Neural progenitor cell (in vitro differentiated cells): ENCODE data around the gene SIX1. TPM values are rescaled to one million over a fixed set of nuclear protein-coding genes. Genes with fewer than 3 reads are reported as not detected.

ENCODE experiments used
- DNase-seq: peaks from one replicate; pipeline ENCODE4 v3.0.0-alpha.2; 2016; ENCODE audit warnings: low spot score
- H2AFZ ChIP-seq: fragments of 200-600 bp; sonication (generic); replicated peaks from 2 replicates; pipeline ENCODE4 v1.6.1; 2016; ENCODE audit warnings: antibody characterized with exemption
- H3F3A ChIP-seq: fragments of 200-600 bp; sonication (generic); 2 replicates; pipeline ENCODE4 v1.6.1; 2016; ENCODE audit warnings: antibody characterized with exemption, low read depth
- H3K27ac ChIP-seq: fragments of 200-600 bp; sonication (generic); 2 replicates; pipeline ENCODE4 v1.5.1; 2016; ENCODE audit warnings: mild to moderate bottlenecking
- H3K27me3 ChIP-seq: fragments of 200-600 bp; sonication (generic); 2 replicates; pipeline ENCODE4 v1.6.1; 2016; ENCODE audit warnings: mild to moderate bottlenecking, moderate library complexity
- H3K36me3 ChIP-seq: fragments of 200-600 bp; sonication (generic); 2 replicates; pipeline ENCODE4 v1.5.1; 2016
- H3K4me1 ChIP-seq: fragments of 200-600 bp; sonication (generic); 2 replicates; pipeline ENCODE4 v1.6.1; 2016; ENCODE audit warnings: mixed run types
- H3K4me2 ChIP-seq: fragments of 200-600 bp; sonication (generic); 2 replicates; pipeline ENCODE4 v1.6.1; 2016
- H3K4me3 ChIP-seq: fragments of 200-600 bp; sonication (generic); 2 replicates; pipeline ENCODE4 v1.5.1; 2016
- H3K79me2 ChIP-seq: fragments of 200-600 bp; sonication (generic); 2 replicates; pipeline ENCODE4 v1.6.1; 2016; ENCODE audit warnings: low read depth
- H3K9ac ChIP-seq: fragments of 200-600 bp; sonication (generic); 2 replicates; pipeline ENCODE4 v1.6.1; 2016
- H3K9me3 ChIP-seq: fragments of 200-600 bp; sonication (generic); 2 replicates; pipeline ENCODE4 v1.5.1; 2016; ENCODE audit warnings: low read depth
- H4K20me1 ChIP-seq: fragments of 200-600 bp; sonication (generic); 2 replicates; pipeline ENCODE4 v1.6.1; 2016; ENCODE audit warnings: low read depth
- H3K27ac Mint-ChIP-seq: 3 replicates; pipeline ENCODE4 v1.8.0; 2021; ENCODE audit warnings: mixed read lengths
- H3K27me3 Mint-ChIP-seq: 2 replicates; pipeline ENCODE4 v1.8.0; 2022; ENCODE audit warnings: low read depth, mild to moderate bottlenecking, inconsistent platforms, moderate library complexity, mixed read lengths; ENCODE audit not compliant: insufficient read depth
- H3K36me3 Mint-ChIP-seq: 3 replicates; pipeline ENCODE4 v1.8.0; 2021; ENCODE audit warnings: mixed read lengths
- H3K4me1 Mint-ChIP-seq: 3 replicates; pipeline ENCODE4 v1.8.0; 2021; ENCODE audit warnings: mixed read lengths
- H3K4me3 Mint-ChIP-seq: 3 replicates; pipeline ENCODE4 v1.8.0; 2021; ENCODE audit warnings: mild to moderate bottlenecking, moderate library complexity, mixed read lengths
- H3K9me3 Mint-ChIP-seq: 3 replicates; pipeline ENCODE4 v1.8.0; 2020; ENCODE audit warnings: mixed read lengths
- EZH2 ChIP-seq: fragments of 200-600 bp; sonication (generic); IDR thresholded peaks from 2 replicates; pipeline ENCODE4 v1.6.1; 2017; ENCODE audit warnings: antibody characterized with exemption, mild to moderate bottlenecking, moderate library complexity
- EZH2phosphoT487 ChIP-seq: fragments of 200-600 bp; sonication (generic); IDR thresholded peaks from 2 replicates; pipeline ENCODE4 v1.6.1; 2017; ENCODE audit warnings: antibody characterized with exemption
- total RNA-seq: library from RNA; depleted of rRNA; stranded (reverse); fragments of >200 nt; gene quantifications from 2 replicates; pipeline ENCODE4 v1.2.3, GENCODE V29; 2015; ENCODE audit warnings: low replicate concordance
- TF ChIP-seq, protein P1 (sequence below): fragments of 200-600 bp; sonication (generic); IDR thresholded peaks from 2 replicates; pipeline ENCODE4 v1.5.1; 2017; ENCODE audit warnings: antibody characterized with exemption, mild to moderate bottlenecking

SIX1 gene
- total RNA-seq, 1 donor from 2014 or later: not detected

DNA sequence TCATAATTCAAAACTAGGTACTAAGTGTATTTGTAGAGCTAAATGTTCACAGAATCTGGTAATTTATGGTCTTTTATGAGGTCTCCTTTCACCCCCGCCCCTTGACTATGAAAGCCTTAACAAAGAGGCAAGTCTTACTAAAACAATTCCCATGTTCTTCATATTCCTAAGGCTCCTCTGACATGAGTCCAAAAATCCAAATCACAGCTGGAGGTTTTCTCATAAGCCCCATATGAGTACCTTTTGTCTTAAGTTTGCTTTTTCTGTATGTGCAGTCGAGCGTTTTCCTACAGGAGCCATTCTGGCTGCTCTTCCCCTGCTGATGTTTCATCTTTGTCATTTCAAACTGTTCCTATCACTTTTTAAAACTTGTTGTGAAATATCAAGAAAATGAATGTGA, 55.2 kb downstream of the SIX1 start:
- TF ChIP-seq EZH2phosphoT487 (no peak), EZH2 (no peak)
- TF ChIP-seq, protein P1, sequence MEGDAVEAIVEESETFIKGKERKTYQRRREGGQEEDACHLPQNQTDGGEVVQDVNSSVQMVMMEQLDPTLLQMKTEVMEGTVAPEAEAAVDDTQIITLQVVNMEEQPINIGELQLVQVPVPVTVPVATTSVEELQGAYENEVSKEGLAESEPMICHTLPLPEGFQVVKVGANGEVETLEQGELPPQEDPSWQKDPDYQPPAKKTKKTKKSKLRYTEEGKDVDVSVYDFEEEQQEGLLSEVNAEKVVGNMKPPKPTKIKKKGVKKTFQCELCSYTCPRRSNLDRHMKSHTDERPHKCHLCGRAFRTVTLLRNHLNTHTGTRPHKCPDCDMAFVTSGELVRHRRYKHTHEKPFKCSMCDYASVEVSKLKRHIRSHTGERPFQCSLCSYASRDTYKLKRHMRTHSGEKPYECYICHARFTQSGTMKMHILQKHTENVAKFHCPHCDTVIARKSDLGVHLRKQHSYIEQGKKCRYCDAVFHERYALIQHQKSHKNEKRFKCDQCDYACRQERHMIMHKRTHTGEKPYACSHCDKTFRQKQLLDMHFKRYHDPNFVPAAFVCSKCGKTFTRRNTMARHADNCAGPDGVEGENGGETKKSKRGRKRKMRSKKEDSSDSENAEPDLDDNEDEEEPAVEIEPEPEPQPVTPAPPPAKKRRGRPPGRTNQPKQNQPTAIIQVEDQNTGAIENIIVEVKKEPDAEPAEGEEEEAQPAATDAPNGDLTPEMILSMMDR: no peak
- peaks cover 13% of the 10 kb centered on the region for H3F3A ChIP-seq
- no peaks in the 10 kb centered on the region for H4K20me1 ChIP-seq
- H3K4me2 ChIP-seq: no peak overlapping the region
- no peak overlapping the region for H3K4me3 ChIP-seq
- Mint-ChIP-seq H3K4me1 (peaks cover 6% of the 10 kb centered on the region), H3K27me3 (peaks cover 2% of the 10 kb centered on the region), H3K4me3 (no peak overlapping the region), H3K9me3 (no peaks in the 10 kb centered on the region), H3K27ac (no peak overlapping the region), H3K36me3 (no peaks in the 10 kb centered on the region)
- no peak for DNase-seq
- no peaks in the 10 kb centered on the region for H3K79me2 ChIP-seq
- no peaks in the 10 kb centered on the region for H3K36me3 ChIP-seq
- H3K9me3 ChIP-seq: no peaks in the 10 kb centered on the region
- H3K9ac ChIP-seq: no peak overlapping the region
- H3K27ac ChIP-seq: no peak overlapping the region
- H3K27me3 ChIP-seq: no peaks in the 10 kb centered on the region
- H3K4me1 ChIP-seq: no peaks in the 10 kb centered on the region
- H2AFZ ChIP-seq: no peak overlapping the region

Other genes starting within 250 kb of the SIX1 start
- gene C14orf39, start 163.4 kb downstream of the SIX1 start, total RNA-seq: 3.0 and 6.2 TPM in 2 replicates
- gene SIX6, start 140.3 kb downstream of the SIX1 start, total RNA-seq: 1.4 and 1.7 TPM in 2 replicates
- 28.8 and 32.9 TPM in 2 replicates for gene SIX4, start 74.9 kb upstream of the SIX1 start, total RNA-seq
- 64.0 and 114 TPM in 2 replicates for gene MNAT1, start 85.3 kb upstream of the SIX1 start, total RNA-seq